IMR-90 (cell line): ENCODE measurements around the gene GPSM1. TPM values are rescaled to one million over a fixed set of nuclear protein-coding genes. Genes with fewer than 3 reads are reported as not detected.

Experiments
- ATAC-seq: fragments of 200-7000 bp; cut with Tn5 transposase; 2 replicates; pipeline ENCODE4 v1.9.1; 2020; ENCODE audit warnings: low read depth, mild to moderate bottlenecking, moderate library complexity
- BruUV-seq: library from RNA; stranded (reverse); fragments of 400-500 nt; replicated peaks from 2 replicates; lab custom pipeline; 2021; lab: Mats Ljungman, UMichigan
- CTCF ChIA-PET: fragments of 300-600 bp; formaldehyde crosslinking; extraction: SDS; loops from one replicate; lab custom pipeline; 2021; ENCODE audit warnings: antibody characterized with exemption; lab: Yijun Ruan, JAX
- POLR2A ChIA-PET: fragments of 300-600 bp; sonication (Branson Sonifier 250); formaldehyde crosslinking; loops from one replicate; lab custom pipeline; 2022; ENCODE audit warnings: antibody characterized with exemption; ENCODE audit not compliant: unreplicated experiment; lab: Charles Lee
- DNase-seq: peaks from one replicate; pipeline ENCODE4 v3.0.0; 2013
- H2AFZ ChIP-seq: replicated peaks from 2 replicates; pipeline ENCODE3; 2013; ENCODE audit warnings: low read length, mild to moderate bottlenecking; ENCODE audit not compliant: poor library complexity
- H2AK5ac ChIP-seq: 2 replicates; pipeline ENCODE4 v1.6.1; 2013; ENCODE audit warnings: low read depth, low read length, inconsistent platforms
- H2AK9ac ChIP-seq: replicated peaks from 2 replicates; pipeline ENCODE3; 2013; ENCODE audit warnings: mild to moderate bottlenecking, low read depth, low read length, moderate library complexity; ENCODE audit not compliant: poor library complexity
- H2BK120ac ChIP-seq: 2 replicates; pipeline ENCODE4 v1.6.1; 2013; ENCODE audit warnings: low read depth, low read length, inconsistent platforms
- H2BK15ac ChIP-seq: 3 replicates; pipeline ENCODE4 v1.6.1; 2013; ENCODE audit warnings: low read depth, low read length, inconsistent platforms
- H2BK20ac ChIP-seq: 2 replicates; pipeline ENCODE4 v1.6.1; 2013; ENCODE audit warnings: low read depth, mild to moderate bottlenecking, inconsistent platforms, low read length, moderate library complexity
- H2BK5ac ChIP-seq: 2 replicates; pipeline ENCODE4 v1.6.1; 2013; ENCODE audit warnings: mild to moderate bottlenecking, low read depth, low read length, inconsistent platforms; ENCODE audit not compliant: poor library complexity, severe bottlenecking
- H3K14ac ChIP-seq: replicated peaks from 2 replicates; pipeline ENCODE4 v1.6.1; 2013; ENCODE audit warnings: low read depth, low read length, inconsistent platforms
- H3K18ac ChIP-seq: 2 replicates; pipeline ENCODE4 v1.6.1; 2013; ENCODE audit warnings: low read depth, low read length, control low read depth
- H3K23ac ChIP-seq: 2 replicates; pipeline ENCODE4 v1.6.1; 2013; ENCODE audit warnings: low read depth, low read length, inconsistent platforms
- H3K27ac ChIP-seq: 2 replicates; pipeline ENCODE4 v1.5.1; 2013; ENCODE audit warnings: mild to moderate bottlenecking, control low read depth, low read length; ENCODE audit not compliant: insufficient read depth
- H3K27me3 ChIP-seq: 2 replicates; pipeline ENCODE4 v1.6.1; 2013; ENCODE audit warnings: low read length; ENCODE audit not compliant: control insufficient read depth, insufficient read depth
- H3K36me3 ChIP-seq: 2 replicates; pipeline ENCODE4 v1.6.1; 2013; ENCODE audit warnings: low read length, mixed read lengths; ENCODE audit not compliant: control insufficient read depth, insufficient read depth
- H3K4ac ChIP-seq: 2 replicates; pipeline ENCODE4 v1.6.1; 2013; ENCODE audit warnings: low read depth, low read length, inconsistent platforms
- H3K4me1 ChIP-seq: 2 replicates; pipeline ENCODE4 v1.6.1; 2013; ENCODE audit warnings: low read length, mixed read lengths; ENCODE audit not compliant: control insufficient read depth, insufficient read depth
- H3K4me2 ChIP-seq: 2 replicates; pipeline ENCODE4 v1.6.1; 2013; ENCODE audit warnings: low read depth, mild to moderate bottlenecking, control low read depth, low read length, moderate library complexity
- H3K4me3 ChIP-seq: 2 replicates; pipeline ENCODE4 v1.5.1; 2013; ENCODE audit warnings: low read depth, mild to moderate bottlenecking, control low read depth, low read length, moderate library complexity; ENCODE audit not compliant: insufficient read depth
- H3K56ac ChIP-seq: 2 replicates; pipeline ENCODE4 v1.6.1; 2013; ENCODE audit warnings: low read length, inconsistent platforms; ENCODE audit not compliant: insufficient read depth; ENCODE audit errors: extremely low read depth
- H3K79me1 ChIP-seq, 2 experiments: 2 replicates each; pipeline ENCODE4 v1.6.1; 2013; ENCODE audit warnings: low read length in 2 of 2, inconsistent platforms in 1 of 2, low read depth in 1 of 2
- H3K9ac ChIP-seq: 2 replicates; pipeline ENCODE4 v1.6.1; 2013; ENCODE audit warnings: low read depth, low read length, control low read depth
- H3K9me1 ChIP-seq: 2 replicates; pipeline ENCODE4 v1.6.1; 2013; ENCODE audit warnings: low read length, inconsistent platforms; ENCODE audit not compliant: insufficient read depth
- H3K9me3 ChIP-seq: 2 replicates; pipeline ENCODE4 v1.6.1; 2013; ENCODE audit warnings: low read length; ENCODE audit not compliant: control insufficient read depth, insufficient read depth
- H4K20me1 ChIP-seq: 2 replicates; pipeline ENCODE4 v1.6.1; 2013; ENCODE audit warnings: low read length, inconsistent platforms; ENCODE audit not compliant: insufficient read depth
- H4K5ac ChIP-seq: 2 replicates; pipeline ENCODE4 v1.6.1; 2013; ENCODE audit warnings: mild to moderate bottlenecking, low read depth, low read length, control low read depth
- H4K8ac ChIP-seq, 2 experiments: 2 replicates each; pipeline ENCODE4 v1.6.1; 2013; ENCODE audit warnings: low read depth in 2 of 2, low read length in 2 of 2, control low read depth in 1 of 2, inconsistent platforms in 1 of 2
- H4K91ac ChIP-seq: 2 replicates; pipeline ENCODE4 v1.6.1; 2013; ENCODE audit warnings: low read depth, low read length, inconsistent platforms; ENCODE audit not compliant: insufficient read depth
- BHLHE40 ChIP-seq: fragments of 150-350 bp; IDR thresholded peaks from 2 replicates; pipeline ENCODE4 v1.6.1; 2016; ENCODE audit warnings: mild to moderate bottlenecking, low read depth, low read length
- CEBPB ChIP-seq: IDR thresholded peaks from 2 replicates; pipeline ENCODE4 v1.6.1; 2012; ENCODE audit warnings: low read depth, low read length, improper control_type of control experiment
- CHD1 ChIP-seq: IDR thresholded peaks from 2 replicates; pipeline ENCODE4 v1.6.1; 2012; ENCODE audit warnings: low read depth, low read length, improper control_type of control experiment
- CTCF ChIP-seq: conservative IDR thresholded peaks from 2 replicates; pipeline ENCODE4 v1.5.1; 2012; ENCODE audit warnings: mild to moderate bottlenecking, low read depth, low read length, improper control_type of control experiment
- ELK1 ChIP-seq: fragments of 150-350 bp; IDR thresholded peaks from 2 replicates; pipeline ENCODE4 v1.6.1; 2016; ENCODE audit warnings: low read depth, mild to moderate bottlenecking, low read length, moderate library complexity, borderline replicate concordance
- FOS ChIP-seq: fragments of 150-350 bp; IDR thresholded peaks from 2 replicates; pipeline ENCODE4 v1.6.1; 2016; ENCODE audit warnings: low read depth, low read length
- MAFK ChIP-seq: IDR thresholded peaks from 2 replicates; pipeline ENCODE4 v1.6.1; 2012; ENCODE audit warnings: low read depth, low read length, improper control_type of control experiment
- MAZ ChIP-seq: IDR thresholded peaks from 2 replicates; pipeline ENCODE4 v1.6.1; 2012; ENCODE audit warnings: low read depth, mild to moderate bottlenecking, low read length, improper control_type of control experiment, moderate library complexity, borderline replicate concordance
- MXI1 ChIP-seq: IDR thresholded peaks from 2 replicates; pipeline ENCODE4 v1.6.1; 2012; ENCODE audit warnings: low read depth, mild to moderate bottlenecking, low read length, moderate library complexity, borderline replicate concordance
- NFE2L2 ChIP-seq: fragments of 150-350 bp; IDR thresholded peaks from 2 replicates; pipeline ENCODE4 v1.6.1; 2016; ENCODE audit warnings: low read depth, mild to moderate bottlenecking, low read length
- POLR2A ChIP-seq: IDR thresholded peaks from 2 replicates; pipeline ENCODE4 v1.6.1; 2012; ENCODE audit warnings: mild to moderate bottlenecking, low read depth, low read length
- RAD21 ChIP-seq: IDR thresholded peaks from 2 replicates; pipeline ENCODE4 v1.6.1; 2012; ENCODE audit warnings: low read length, improper control_type of control experiment
- RCOR1 ChIP-seq: IDR thresholded peaks from 2 replicates; pipeline ENCODE4 v1.6.1; 2012; ENCODE audit warnings: mild to moderate bottlenecking, low read length, improper control_type of control experiment; ENCODE audit not compliant: insufficient replicate concordance
- RFX5 ChIP-seq: IDR thresholded peaks from 2 replicates; pipeline ENCODE4 v1.8.0; 2012; ENCODE audit warnings: low read depth, mild to moderate bottlenecking, low read length, moderate library complexity
- SMC3 ChIP-seq: fragments of 150-350 bp; IDR thresholded peaks from 2 replicates; pipeline ENCODE4 v1.6.1; 2016; ENCODE audit warnings: low read depth, mild to moderate bottlenecking, antibody characterized with exemption, low read length, moderate library complexity
- WGBS, 2 experiments: methylation state at CpG; one replicate each; pipeline versions ENCODE4 v1.1.5 to v1.1.7; 2013; ENCODE audit warnings: missing lambda C conversion rate in 2 of 2; ENCODE audit not compliant: insufficient read length in 1 of 2; ENCODE audit errors: extremely low coverage in 2 of 2; 5-methylcytosine and 5-hydroxymethylcytosine counted together
- dilution Hi-C: fragments of 300-500 bp; cut with HindIII; formaldehyde crosslinking; loops from one replicate; pipeline ENCODE4 v1.14.3; 2018; ENCODE audit warnings: low sequenced_read_pairs; ENCODE audit not compliant: unreplicated experiment
- in situ Hi-C: fragments of 300-500 bp; cut with MboI; formaldehyde crosslinking; loops from 3 replicates; pipeline ENCODE4 v1.14.3; 2019; ENCODE audit warnings: low sequenced_read_pairs, inconsistent platforms, mixed read lengths
- intact Hi-C: fragments of 100-400 bp; cut with micrococcal nuclease; formaldehyde crosslinking; loops from 2 replicates; pipeline ENCODE4 v1.10.0; 2022
- polyA plus RNA-seq, 3 experiments: library from polyadenylated mRNA; depleted of rRNA; stranded (reverse); fragments of >200 nt; gene quantifications; 2 replicates each; pipeline ENCODE4 v1.2.3, GENCODE V29; 2012; ENCODE audit warnings: low replicate concordance in 1 of 3
- total RNA-seq: library from RNA; depleted of rRNA; stranded (reverse); fragments of >200 nt; gene quantifications from 2 replicates; pipeline ENCODE4 v1.2.3, GENCODE V29; 2012
- TF ChIP-seq, protein P1 (sequence below): fragments of 150-350 bp; IDR thresholded peaks from 2 replicates; pipeline ENCODE4 v1.6.1; 2017; ENCODE audit warnings: mild to moderate bottlenecking, antibody characterized with exemption, low read length, low read depth

Gene GPSM1
- total and polyA plus RNA-seq, 2 of the 4 experiments (the other 2 are of a cell fraction) = 28.7 to 71.2 TPM

DNA sequence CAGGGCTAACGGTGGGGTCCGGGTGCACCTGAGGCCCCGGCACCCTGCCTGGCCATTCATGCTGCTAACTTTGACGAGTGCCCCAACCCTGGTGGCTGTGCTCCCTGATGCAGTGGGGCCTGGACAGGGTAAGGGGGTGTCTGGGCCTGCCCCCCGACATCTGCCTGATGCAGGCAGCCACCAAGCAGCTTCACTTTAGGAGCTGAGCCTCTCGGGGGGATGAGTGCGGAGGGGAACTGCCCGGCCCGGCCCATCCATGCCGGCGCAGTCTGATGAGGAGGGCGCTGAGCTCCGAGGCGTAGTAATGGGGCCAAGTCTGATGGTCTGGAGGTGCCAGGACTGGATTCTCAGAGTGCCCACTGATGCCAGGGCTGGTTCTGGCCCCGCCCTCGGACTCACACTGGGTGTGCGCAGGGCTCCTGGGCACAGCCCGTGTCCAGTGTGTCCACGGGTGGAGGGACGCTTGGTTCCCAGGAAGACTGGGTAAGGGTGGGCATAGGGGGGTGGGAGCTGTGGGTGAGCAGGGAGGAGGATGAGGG is 19.7 kb downstream of the GPSM1 start:
- WGBS, 2 experiments = 98% methylated on average over 7 of the region's 20 CpGs; no CpG with 5 or more reads in 1 of the 2 experiments
- H3K4me1 ChIP-seq = peaks cover 6% of the 10 kb centered on the region; the same call in 1 of the 2 replicates
- TF ChIP-seq RFX5 (no peak), MAZ (no peak), BHLHE40 (no peak), NFE2L2 (no peak), SMC3 (no peak), ELK1 (no peak), RCOR1 (no peak), POLR2A (no peak), MXI1 (no peak), CTCF (no peak), FOS (no peak), RAD21 (no peak), MAFK (no peak), CHD1 (no peak), CEBPB (no peak)
- TF ChIP-seq, protein P1, sequence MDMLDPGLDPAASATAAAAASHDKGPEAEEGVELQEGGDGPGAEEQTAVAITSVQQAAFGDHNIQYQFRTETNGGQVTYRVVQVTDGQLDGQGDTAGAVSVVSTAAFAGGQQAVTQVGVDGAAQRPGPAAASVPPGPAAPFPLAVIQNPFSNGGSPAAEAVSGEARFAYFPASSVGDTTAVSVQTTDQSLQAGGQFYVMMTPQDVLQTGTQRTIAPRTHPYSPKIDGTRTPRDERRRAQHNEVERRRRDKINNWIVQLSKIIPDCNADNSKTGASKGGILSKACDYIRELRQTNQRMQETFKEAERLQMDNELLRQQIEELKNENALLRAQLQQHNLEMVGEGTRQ = no peak
- H4K91ac ChIP-seq = no peak overlapping the region
- no peak overlapping the region for H3K27ac ChIP-seq
- H4K20me1 ChIP-seq = peaks cover 56% of the 10 kb centered on the region
- dilution Hi-C loops (no loop called here), in situ Hi-C loops (no loop called here), intact Hi-C loops (no loop called here)
- no peak overlapping the region for H2AFZ ChIP-seq
- no peaks in the 10 kb centered on the region for H3K27me3 ChIP-seq
- ATAC-seq = no peak
- peaks cover 13 to 50% of the 10 kb centered on the region in 2 experiments; a peak in 3 of 4 replicates for H3K79me1 ChIP-seq
- no peak overlapping the region for H3K56ac ChIP-seq
- no peak overlapping the region for H3K4ac ChIP-seq
- no TSS peak for BruUV-seq
- H3K9me3 ChIP-seq = no peaks in the 10 kb centered on the region
- DNase-seq = no peak
- ChIA-PET CTCF (no interaction called here), POLR2A (no interaction called here)
- H2BK20ac ChIP-seq = no peak overlapping the region
- H3K4me3 ChIP-seq = no peak overlapping the region
- no peak overlapping the region for H2BK15ac ChIP-seq
- no peak overlapping the region for H2AK9ac ChIP-seq
- no peak overlapping the region for H3K18ac ChIP-seq
- H4K5ac ChIP-seq = no peak overlapping the region
- no peak overlapping the region for H3K4me2 ChIP-seq
- peaks cover 4% of the 10 kb centered on the region; the same call in 1 of the 2 replicates for H3K9me1 ChIP-seq
- no peak overlapping the region for H3K23ac ChIP-seq
- no peak overlapping the region; a peak in 1 of 4 replicates for H4K8ac ChIP-seq
- H2BK120ac ChIP-seq = no peak overlapping the region
- peaks cover 69% of the 10 kb centered on the region for H3K36me3 ChIP-seq
- no peak overlapping the region for H2BK5ac ChIP-seq
- H2AK5ac ChIP-seq = no peak overlapping the region
- H3K9ac ChIP-seq = no peak overlapping the region
- H3K14ac ChIP-seq = no peak overlapping the region
